ENCODE results near the gene CTSC. TPM values are rescaled to one million over a fixed set of nuclear protein-coding genes. Genes with fewer than 3 reads are reported as not detected.

CTSC gene
- total RNA-seq, 4 donors from 2014 or later: 24.5 to 59.0 (median 31.6) TPM

- H3K9me3 ChIP-seq: no peaks in the 10 kb centered on the region
- TF ChIP-seq POLR2A (IDR thresholded peaks at IDR 0.05) (no peak), CTCF (IDR thresholded peaks at IDR 0.05) (no peak), EP300 (IDR thresholded peaks at IDR 0.05) (no peak), POLR2AphosphoS5 (IDR thresholded peaks at IDR 0.05) (no peak)
- H3K36me3 ChIP-seq: no peaks in the 10 kb centered on the region
- WGBS: 93% methylated on average over 4 of the region's 4 CpGs
- H3K4me3 ChIP-seq: no peak overlapping the region
- no peak for DNase-seq (ENCODE audit: low spot score in 2 of 2)
- H3K27me3 ChIP-seq: no peaks in the 10 kb centered on the region
- no peak overlapping the region for H3K27ac ChIP-seq
- peaks cover 1% of the 10 kb centered on the region for H3K4me1 ChIP-seq
Observed at GRCh38 chr11:88378422-88379066, 41.0 kb upstream of the CTSC start.

GRCh38 chr11:88377646-88378045 lies 40.1 kb upstream of the CTSC start:
- H3K4me1 ChIP-seq: no peaks in the 10 kb centered on the region
- no peak overlapping the region for H3K4me3 ChIP-seq
- no peaks in the 10 kb centered on the region for H3K9me3 ChIP-seq
- H3K27ac ChIP-seq: no peak overlapping the region
- no peak for DNase-seq (ENCODE audit: low spot score in 2 of 2)
- no peaks in the 10 kb centered on the region for H3K36me3 ChIP-seq
- TF ChIP-seq CTCF (IDR thresholded peaks at IDR 0.05) (no peak), POLR2AphosphoS5 (IDR thresholded peaks at IDR 0.05) (no peak), POLR2A (IDR thresholded peaks at IDR 0.05) (no peak), EP300 (IDR thresholded peaks at IDR 0.05) (no peak)
- H3K27me3 ChIP-seq: no peaks in the 10 kb centered on the region

GRCh38 chr11:88377144-88377543 lies 39.6 kb upstream of the CTSC start:
- Histone ChIP-seq H3K4me3 (no peak overlapping the region), H3K36me3 (no peaks in the 10 kb centered on the region), H3K27me3 (no peaks in the 10 kb centered on the region), H3K27ac (no peak overlapping the region), H3K9me3 (no peaks in the 10 kb centered on the region), H3K4me1 (no peaks in the 10 kb centered on the region)
- DNase-seq (ENCODE audit: low spot score in 2 of 2): no peak
- 88% methylated on average over 2 of the region's 2 CpGs for WGBS
- TF ChIP-seq POLR2A (IDR thresholded peaks at IDR 0.05) (no peak), CTCF (IDR thresholded peaks at IDR 0.05) (no peak), POLR2AphosphoS5 (IDR thresholded peaks at IDR 0.05) (no peak), EP300 (IDR thresholded peaks at IDR 0.05) (no peak)

GRCh38 chr11:88375927-88376470 lies 38.5 kb upstream of the CTSC start:
- DNase-seq (ENCODE audit: low spot score in 2 of 2): no peak
- H3K4me1 ChIP-seq: no peaks in the 10 kb centered on the region
- no peaks in the 10 kb centered on the region for H3K27me3 ChIP-seq
- no peak overlapping the region for H3K27ac ChIP-seq
- WGBS: 86% methylated on average over 2 of the region's 2 CpGs
- no peak overlapping the region for H3K4me3 ChIP-seq
- no peaks in the 10 kb centered on the region for H3K9me3 ChIP-seq
- H3K36me3 ChIP-seq: no peaks in the 10 kb centered on the region
- no peak for TF ChIP-seq EP300 (IDR thresholded peaks at IDR 0.05)
- no peak for TF ChIP-seq POLR2A (IDR thresholded peaks at IDR 0.05)
- TF ChIP-seq POLR2AphosphoS5 (IDR thresholded peaks at IDR 0.05): no peak
- TF ChIP-seq CTCF (IDR thresholded peaks at IDR 0.05): no peak

GRCh38 chr11:88370782-88371181 lies 33.2 kb upstream of the CTSC start:
- Histone ChIP-seq H3K4me3 (no peak overlapping the region), H3K4me1 (no peaks in the 10 kb centered on the region), H3K27ac (no peak overlapping the region), H3K9me3 (no peaks in the 10 kb centered on the region), H3K27me3 (no peaks in the 10 kb centered on the region), H3K36me3 (no peaks in the 10 kb centered on the region)
- WGBS: 86% methylated on average over 2 of the region's 2 CpGs
- no peak for TF ChIP-seq CTCF (IDR thresholded peaks at IDR 0.05)
- TF ChIP-seq EP300 (IDR thresholded peaks at IDR 0.05): no peak
- no peak for TF ChIP-seq POLR2AphosphoS5 (IDR thresholded peaks at IDR 0.05)
- no peak for TF ChIP-seq POLR2A (IDR thresholded peaks at IDR 0.05)
- no peak for DNase-seq (ENCODE audit: low spot score in 2 of 2)
